Measurements from ENCODE around the gene ACBD3. TPM values are rescaled to one million over a fixed set of nuclear protein-coding genes. Genes with fewer than 3 reads are reported as not detected.

ACBD3 gene
- polyA plus RNA-seq, 1 experiment: 63.0 TPM

DNA sequence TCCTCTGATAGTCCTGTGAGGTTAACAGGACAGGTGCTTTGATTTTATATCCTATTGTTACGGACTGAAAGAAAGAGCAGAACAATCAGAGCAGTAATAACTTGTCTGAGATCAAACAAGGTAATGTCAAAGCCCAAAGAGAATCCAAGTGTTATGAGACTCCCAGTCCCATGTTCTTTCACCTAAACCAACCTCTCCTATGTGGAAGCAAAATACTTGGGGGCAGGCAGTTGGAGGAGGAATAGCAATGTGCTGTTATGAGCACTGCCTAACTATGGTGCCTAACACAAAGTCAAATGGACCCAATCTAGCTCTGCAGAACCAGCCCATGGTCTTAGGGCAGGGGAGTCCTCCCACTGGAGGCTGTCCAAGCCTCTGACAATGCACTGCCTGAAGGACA, 28.1 kb downstream of the ACBD3 start:
- H3K27ac ChIP-seq (ENCODE audit: low read depth, low read length): no peak overlapping the region
- TF ChIP-seq, protein P1, sequence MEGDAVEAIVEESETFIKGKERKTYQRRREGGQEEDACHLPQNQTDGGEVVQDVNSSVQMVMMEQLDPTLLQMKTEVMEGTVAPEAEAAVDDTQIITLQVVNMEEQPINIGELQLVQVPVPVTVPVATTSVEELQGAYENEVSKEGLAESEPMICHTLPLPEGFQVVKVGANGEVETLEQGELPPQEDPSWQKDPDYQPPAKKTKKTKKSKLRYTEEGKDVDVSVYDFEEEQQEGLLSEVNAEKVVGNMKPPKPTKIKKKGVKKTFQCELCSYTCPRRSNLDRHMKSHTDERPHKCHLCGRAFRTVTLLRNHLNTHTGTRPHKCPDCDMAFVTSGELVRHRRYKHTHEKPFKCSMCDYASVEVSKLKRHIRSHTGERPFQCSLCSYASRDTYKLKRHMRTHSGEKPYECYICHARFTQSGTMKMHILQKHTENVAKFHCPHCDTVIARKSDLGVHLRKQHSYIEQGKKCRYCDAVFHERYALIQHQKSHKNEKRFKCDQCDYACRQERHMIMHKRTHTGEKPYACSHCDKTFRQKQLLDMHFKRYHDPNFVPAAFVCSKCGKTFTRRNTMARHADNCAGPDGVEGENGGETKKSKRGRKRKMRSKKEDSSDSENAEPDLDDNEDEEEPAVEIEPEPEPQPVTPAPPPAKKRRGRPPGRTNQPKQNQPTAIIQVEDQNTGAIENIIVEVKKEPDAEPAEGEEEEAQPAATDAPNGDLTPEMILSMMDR (IDR thresholded peaks at IDR 0.05; ENCODE audit: low read depth, low read length): no peak
- no peak overlapping the region for H3K4me3 ChIP-seq (ENCODE audit: low read depth, low read length)
- POLR2A ChIA-PET: no interaction called here
- no peak for DNase-seq (ENCODE audit: low read depth, low spot score)
- no peaks in the 10 kb centered on the region for H3K27me3 ChIP-seq (ENCODE audit: control insufficient read depth, insufficient read depth, low read length)
- H3K9me3 ChIP-seq (ENCODE audit: control insufficient read depth, insufficient read depth, low read length): no peaks in the 10 kb centered on the region
- CTCF ChIA-PET: interaction anchor here (1.2 kb wide), 1 partner anchor 33 kb away, joined by 7 read pairs; no protein-coding TSS in a partner anchor

DNA sequence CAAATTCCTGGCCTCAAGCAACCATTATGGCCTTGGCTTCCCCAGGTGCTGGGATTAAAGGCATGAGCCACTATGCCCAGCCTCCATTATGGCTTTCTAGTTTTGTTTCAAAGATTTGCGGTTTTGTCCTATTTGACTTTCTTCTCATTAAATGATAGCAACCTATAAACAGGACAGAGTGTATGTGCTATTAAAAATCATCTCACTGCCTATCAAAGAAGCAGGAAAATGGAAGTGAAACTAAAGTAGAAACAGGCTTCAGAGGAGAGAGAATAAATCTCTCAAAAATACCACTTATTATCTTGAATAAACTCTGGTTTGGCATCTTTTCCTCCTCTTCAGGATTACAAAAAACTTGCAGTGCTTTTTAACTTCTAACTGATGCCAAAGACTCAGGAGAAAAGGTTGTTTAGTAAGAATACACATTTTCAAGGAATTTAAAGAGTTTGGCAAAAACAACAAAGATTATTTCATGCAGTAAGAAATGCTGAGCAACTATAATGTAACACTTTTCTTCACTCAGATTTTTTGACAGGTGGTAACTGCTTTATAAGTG, 28.7 kb downstream of the ACBD3 start:
- CTCF ChIA-PET: no interaction called here
- Histone ChIP-seq H3K4me3 (ENCODE audit: low read depth, low read length) (no peak overlapping the region), H3K27me3 (ENCODE audit: control insufficient read depth, insufficient read depth, low read length) (no peaks in the 10 kb centered on the region), H3K9me3 (ENCODE audit: control insufficient read depth, insufficient read depth, low read length) (no peaks in the 10 kb centered on the region), H3K27ac (ENCODE audit: low read depth, low read length) (no peak overlapping the region)
- POLR2A ChIA-PET: no interaction called here
- no peak for DNase-seq (ENCODE audit: low read depth, low spot score)
- TF ChIP-seq, protein P1 (IDR thresholded peaks at IDR 0.05; ENCODE audit: low read depth, low read length): no peak

DNA sequence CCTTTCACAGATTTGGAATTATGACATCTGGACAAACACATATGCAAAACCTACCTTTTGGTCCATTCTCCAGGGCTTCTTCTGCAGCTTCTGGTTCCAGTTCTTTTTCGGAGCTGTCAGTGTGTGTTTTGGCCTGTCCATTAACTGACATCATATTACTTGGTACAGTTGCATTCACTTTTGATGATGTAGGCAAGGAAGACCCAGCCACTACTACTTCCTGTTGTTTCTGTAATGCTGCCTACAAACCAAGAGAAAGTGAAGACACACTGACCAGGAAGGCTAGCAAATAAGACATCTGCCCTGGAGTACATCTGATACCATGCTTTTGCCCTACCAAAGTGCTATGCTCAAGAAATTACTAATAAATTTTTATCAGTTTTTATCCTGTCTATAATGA, 31.9 kb downstream of the ACBD3 start:
- Histone ChIP-seq H3K27me3 (ENCODE audit: control insufficient read depth, insufficient read depth, low read length) (no peaks in the 10 kb centered on the region), H3K4me3 (ENCODE audit: low read depth, low read length) (no peak overlapping the region), H3K27ac (ENCODE audit: low read depth, low read length) (no peak overlapping the region), H3K9me3 (ENCODE audit: control insufficient read depth, insufficient read depth, low read length) (no peaks in the 10 kb centered on the region)
- ChIA-PET POLR2A (no interaction called here), CTCF (interaction anchor here (2.9 to 3.6 kb wide), 2 partner anchors 29 to 90 kb away, joined by 11 to 20 read pairs; no protein-coding TSS in a partner anchor)
- DNase-seq (ENCODE audit: low read depth, low spot score): no peak
- TF ChIP-seq, protein P1 (IDR thresholded peaks at IDR 0.05; ENCODE audit: low read depth, low read length): no peak

DNA sequence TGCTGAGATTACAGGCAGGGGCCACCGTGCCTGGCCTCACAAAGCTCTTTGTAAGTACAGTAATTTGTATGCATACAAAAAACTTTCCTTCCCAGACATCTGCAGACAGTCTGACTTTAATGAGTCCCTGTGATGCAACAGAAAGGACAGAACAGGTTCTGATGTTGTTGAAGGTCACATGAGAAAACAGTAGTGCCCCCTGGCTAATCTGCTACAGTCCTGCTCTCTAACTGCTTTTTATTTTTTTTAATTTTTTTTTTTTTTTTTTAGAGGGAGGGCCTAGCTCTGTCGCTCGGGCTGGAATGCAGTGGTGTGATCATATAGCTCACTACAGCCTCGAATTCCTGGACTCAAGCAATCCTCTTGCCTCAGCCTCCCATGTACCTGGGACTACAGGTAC, 36.7 kb downstream of the ACBD3 start:
- TF ChIP-seq, protein P1 (IDR thresholded peaks at IDR 0.05; ENCODE audit: low read depth, low read length): 0 out of 2 replicates have a peak, but pooled peaks have one; percentile 24
- ChIA-PET CTCF (interaction anchor here (0.7 to 2.2 kb wide), 6 partner anchors 10 to 85 kb away, joined by 3 to 14 read pairs (median 7); no protein-coding TSS in a partner anchor), POLR2A (no interaction called here)
- H3K27me3 ChIP-seq (ENCODE audit: control insufficient read depth, insufficient read depth, low read length): no peaks in the 10 kb centered on the region
- no peak for DNase-seq (ENCODE audit: low read depth, low spot score)
- no peak overlapping the region for H3K27ac ChIP-seq (ENCODE audit: low read depth, low read length)
- H3K9me3 ChIP-seq (ENCODE audit: control insufficient read depth, insufficient read depth, low read length): no peaks in the 10 kb centered on the region
- no peak overlapping the region for H3K4me3 ChIP-seq (ENCODE audit: low read depth, low read length)

DNA sequence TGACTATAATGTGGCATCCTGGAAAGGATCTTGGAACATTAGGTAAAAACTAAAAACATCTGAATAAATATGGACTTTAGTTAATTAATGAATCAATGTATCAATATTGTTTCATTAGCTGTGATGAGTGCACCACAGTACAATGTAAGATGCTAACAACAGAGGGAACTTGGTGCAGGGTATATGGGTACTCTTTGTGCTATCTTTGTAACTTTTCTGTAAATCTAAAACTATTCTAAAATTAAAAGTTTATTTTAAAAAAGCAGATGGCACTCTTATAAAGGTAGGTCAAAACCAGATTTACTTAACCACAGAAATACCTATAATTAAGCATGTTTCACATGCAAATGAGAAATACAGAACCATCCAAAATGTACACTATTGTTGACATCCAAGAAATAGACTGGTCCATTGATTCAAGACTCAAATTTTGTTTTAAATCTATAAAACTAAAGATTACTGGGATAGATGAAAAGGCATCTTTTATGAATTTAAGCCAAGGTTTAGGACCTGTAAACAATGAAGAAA, 38.4 kb downstream of the ACBD3 start:
- H3K9me3 ChIP-seq (ENCODE audit: control insufficient read depth, insufficient read depth, low read length): no peaks in the 10 kb centered on the region
- TF ChIP-seq, protein P1 (IDR thresholded peaks at IDR 0.05; ENCODE audit: low read depth, low read length): no peak
- no peak for DNase-seq (ENCODE audit: low read depth, low spot score)
- no peaks in the 10 kb centered on the region for H3K27me3 ChIP-seq (ENCODE audit: control insufficient read depth, insufficient read depth, low read length)
- H3K4me3 ChIP-seq (ENCODE audit: low read depth, low read length): no peak overlapping the region
- ChIA-PET CTCF (interaction anchor here (1.6 to 2.2 kb wide), 2 partner anchors 23 to 83 kb away, joined by 9 to 14 read pairs; no protein-coding TSS in a partner anchor), POLR2A (no interaction called here)
- H3K27ac ChIP-seq (ENCODE audit: low read depth, low read length): no peak overlapping the region

All from AG04450 (cell line).